Psoas muscle (tissue), 8 donors: ENCODE measurements around the gene KMT2A. TPM values are rescaled to one million over a fixed set of nuclear protein-coding genes. Genes with fewer than 3 reads are reported as not detected.

Source experiments
- ATAC-seq, 4 donors: fragments of 200-7000 bp; cut with Tn5 transposase; one replicate each; pipeline ENCODE4 v1.9.1; 2020; ENCODE audit warnings: moderate library complexity in 3 of 4, mild to moderate bottlenecking in 2 of 4
- DNase-seq, 2 donors: peaks; one replicate each; pipeline ENCODE4 v3.0.0-alpha.2; 2020
- H3K27ac ChIP-seq: fragments of 200-600 bp; one replicate; pipeline ENCODE4 v1.8.0; 2022
- H3K27me3 ChIP-seq, 3 donors: fragments of 200-600 bp in 1 of 3; one replicate each; pipeline versions ENCODE4 v1.6.1 to v1.8.0; 2013 to 2022; ENCODE audit warnings: low read length in 2 of 3, mild to moderate bottlenecking in 2 of 3, moderate library complexity in 1 of 3; ENCODE audit not compliant: insufficient read depth in 3 of 3
- H3K36me3 ChIP-seq, 2 donors: fragments of 200-600 bp in 1 of 2; one replicate each; pipeline versions ENCODE4 v1.6.1 to v1.8.0; 2013 to 2022; ENCODE audit warnings: low read depth in 1 of 2, mild to moderate bottlenecking in 1 of 2, moderate library complexity in 1 of 2; ENCODE audit not compliant: insufficient read depth in 1 of 2
- H3K4me1 ChIP-seq: fragments of 200-600 bp; one replicate; pipeline ENCODE4 v1.8.0; 2022
- H3K4me3 ChIP-seq: fragments of 200-600 bp; one replicate; pipeline ENCODE4 v1.8.0; 2022; ENCODE audit warnings: mild to moderate bottlenecking
- H3K9me3 ChIP-seq: fragments of 200-600 bp; one replicate; pipeline ENCODE4 v1.8.0; 2022
- CTCF ChIP-seq: fragments of 200-600 bp; IDR thresholded peaks from one replicate; pipeline ENCODE4 v1.8.0; 2022; ENCODE audit warnings: antibody characterized with exemption
- WGBS, 3 donors: extraction: QIAGEN DNeasy Blood & Tissue Kit; methylation state at CpG; one replicate each; pipeline versions ENCODE4 v1.1.6 to v1.1.7; 2013; 5-methylcytosine and 5-hydroxymethylcytosine counted together
- intact Hi-C, 2 donors: fragments of 100-400 bp; cut with DNase I; formaldehyde crosslinking; loops; one replicate each; pipeline versions ENCODE4 v1.11.0 to v1.14.2; 2022
- polyA plus RNA-seq, 3 donors: library from polyadenylated mRNA; stranded (reverse); fragments of 200-250 nt; gene quantifications; one replicate each; pipeline ENCODE4 v1.2.3, GENCODE V29; 2013
- total RNA-seq, 4 donors: library from RNA; stranded (reverse); fragmentation: NEBNext Ultra II Directional in 2 of 4; extraction: Animal tissue kit (Norgen Biotek cat#: 25700) in 2 of 4; gene quantifications; one replicate each; pipeline versions ENCODE4 v1.2.1 to v1.2.4, GENCODE V29; 2021 to 2023
- donor health status: healthy with polysubstance abuse.
- donor health status: DM: no; HTN: no; CAD: no; lungs with moderate emphysema.
- donor health status: Bipolar disorder and iron deficiency.
- donor health status: healthy.
- donor health status: DM: yes; HTN: yes; CAD: no.
- donor health status: DM: no; HTN: no; CAD: no.
- donor health status: DM: no; HTN: no; CAD: no.
- donor health status: DM: yes; HTN: yes; CAD: no.

The KMT2A gene
- total and polyA plus RNA-seq, 7 donors = 3.1 to 27.3 (median 18.1) TPM

- H3K4me1 ChIP-seq = peaks cover 44% of the 10 kb centered on the region
- DNase-seq (peak; percentile 78 to 91), ATAC-seq (peak; percentile 86 to 94 (median 88))
- no peak for TF ChIP-seq CTCF
- WGBS, 3 donors = 0 to 1% (median 1%) methylated on average over 47 to 55 of the region's 55 CpGs
- peak within 1 kb of the TSS; percentile 99 for H3K4me3 ChIP-seq
- H3K36me3 ChIP-seq = no peaks in the 10 kb centered on the region
- intact Hi-C loops = no loop called here
- H3K9me3 ChIP-seq = no peaks in the 10 kb centered on the region
- H3K27ac ChIP-seq = peak within 1 kb of the TSS; percentile 100
- no peaks in the 10 kb centered on the region for H3K27me3 ChIP-seq
These were observed 136.0 kb downstream of the KMT2A start, which contains the start of gene ARCN1 for GRCh38 chr11:118572061-118572980. TSS of gene ARCN1 (plus strand) at chr11:118572409. CDS start at chr11:118572548, 139 bp downstream.

- Histone ChIP-seq H3K4me3 (peak overlapping the region; percentile 99), H3K27me3 (no peaks in the 10 kb centered on the region), H3K36me3 (no peaks in the 10 kb centered on the region), H3K4me1 (peaks cover 50% of the 10 kb centered on the region), H3K27ac (peak overlapping the region; percentile 100), H3K9me3 (no peaks in the 10 kb centered on the region)
- DNase-seq (no peak), ATAC-seq (peak; percentile 10 to 32 (median 15))
- 1 to 5% (median 1%) methylated on average over 10 of the region's 10 CpGs for WGBS, 3 donors
- intact Hi-C loops = no loop called here
- no peak for TF ChIP-seq CTCF
These were observed 136.8 kb downstream of the KMT2A start for GRCh38 chr11:118572981-118573550.

- Histone ChIP-seq H3K27me3 (no peaks in the 10 kb centered on the region), H3K9me3 (no peaks in the 10 kb centered on the region), H3K4me1 (peaks cover 62% of the 10 kb centered on the region), H3K4me3 (peak overlapping the region; percentile 99), H3K36me3 (no peaks in the 10 kb centered on the region), H3K27ac (no peak overlapping the region)
- DNase-seq (no peak), ATAC-seq (no peak)
- WGBS, 3 donors = 85 to 94% (median 87%) methylated on average over 7 of the region's 7 CpGs
- intact Hi-C loops = no loop called here
- no peak for TF ChIP-seq CTCF
These were observed 138.3 kb downstream of the KMT2A start for GRCh38 chr11:118574636-118575035.

Other genes starting within 250 kb of the KMT2A start
- 1 to 10 TPM in 2 of 4 donors, under 1 TPM in 2; 0.48 to 1.8 (median 1.1) TPM for gene JAML, start 211.5 kb upstream of the KMT2A start, total RNA-seq
- gene JAML, start 211.5 kb upstream of the KMT2A start, polyA plus RNA-seq = under 1 TPM; 0.21 to 0.36 (median 0.25) TPM
- under 1 TPM; 0.22 to 0.97 (median 0.49) TPM for gene MPZL3, start 184.1 kb upstream of the KMT2A start, total RNA-seq
- gene MPZL3, start 184.1 kb upstream of the KMT2A start, polyA plus RNA-seq = under 1 TPM; 0.07 to 0.16 (median 0.13) TPM
- 1 to 10 TPM; 1.1 to 8.1 (median 3.5) TPM for gene MPZL2, start 172.2 kb upstream of the KMT2A start, total RNA-seq
- 1 to 10 TPM; 1.0 to 3.9 (median 2.7) TPM for gene MPZL2, start 172.2 kb upstream of the KMT2A start, polyA plus RNA-seq
- gene CD3E, start 131.8 kb upstream of the KMT2A start, total RNA-seq = 1 to 10 TPM in 1 of 4 donors, under 1 TPM in 3; 0.24 to 1.2 (median 0.67) TPM
- under 1 TPM; 0.15 to 0.27 (median 0.22) TPM for gene CD3E, start 131.8 kb upstream of the KMT2A start, polyA plus RNA-seq
- under 1 TPM in 3 of 4 donors, not detected in 1; 0.45 to 0.81 (median 0.50) TPM for gene CD3D, start 93.8 kb upstream of the KMT2A start, total RNA-seq
- under 1 TPM; 0.12 to 0.20 (median 0.19) TPM for gene CD3D, start 93.8 kb upstream of the KMT2A start, polyA plus RNA-seq
- under 1 TPM; 0.26 to 0.71 (median 0.57) TPM for gene CD3G, start 92.1 kb upstream of the KMT2A start, total RNA-seq
- gene CD3G, start 92.1 kb upstream of the KMT2A start, polyA plus RNA-seq = under 1 TPM; 0.01 to 0.05 (median 0.04) TPM
- 10 to 100 TPM; 21.0 to 42.3 (median 33.0) TPM for gene UBE4A, start 76.9 kb upstream of the KMT2A start, total RNA-seq
- 10 to 100 TPM; 15.0 to 31.1 (median 16.8) TPM for gene UBE4A, start 76.9 kb upstream of the KMT2A start, polyA plus RNA-seq
- 100 to 1,000 TPM; 237 to 340 (median 251) TPM for gene ATP5MG, start 34.9 kb upstream of the KMT2A start, total RNA-seq
- 100 to 1,000 TPM; 180 to 217 (median 189) TPM for gene ATP5MG, start 34.9 kb upstream of the KMT2A start, polyA plus RNA-seq
- gene TTC36, start 91.0 kb downstream of the KMT2A start, total RNA-seq = 1 to 10 TPM in 1 of 4 donors, under 1 TPM in 2, not detected in 1; 0.54 to 1.2 (median 0.59) TPM
- under 1 TPM in 2 of 3 donors, not detected in 1; 0.09 TPM for gene TTC36, start 91.0 kb downstream of the KMT2A start, polyA plus RNA-seq
- 10 to 100 TPM in 2 of 4 donors, 1 to 10 TPM in 2; 6.3 to 14.7 (median 8.7) TPM for gene TMEM25, start 94.7 kb downstream of the KMT2A start, total RNA-seq
- gene TMEM25, start 94.7 kb downstream of the KMT2A start, polyA plus RNA-seq = 1 to 10 TPM; 1.3 to 8.0 (median 5.9) TPM
- 10 to 100 TPM; 10.2 to 16.0 (median 13.4) TPM for gene IFT46, start 129.4 kb downstream of the KMT2A start, total RNA-seq
- 10 to 100 TPM in 2 of 3 donors, 1 to 10 TPM in 1; 5.1 to 28.5 (median 11.7) TPM for gene IFT46, start 129.4 kb downstream of the KMT2A start, polyA plus RNA-seq
- gene ARCN1, start 135.9 kb downstream of the KMT2A start, total RNA-seq = 10 to 100 TPM; 54.2 to 65.7 (median 60.1) TPM
- 10 to 100 TPM; 49.4 to 76.3 (median 73.9) TPM for gene ARCN1, start 135.9 kb downstream of the KMT2A start, polyA plus RNA-seq
- gene PHLDB1, start 171.1 kb downstream of the KMT2A start, total RNA-seq = 10 to 100 TPM; 27.7 to 45.8 (median 34.2) TPM
- gene PHLDB1, start 171.1 kb downstream of the KMT2A start, polyA plus RNA-seq = 10 to 100 TPM; 12.6 to 19.2 (median 12.7) TPM
- not detected for gene TREH, start 243.2 kb downstream of the KMT2A start, total RNA-seq
- under 1 TPM; 0.17 to 0.23 (median 0.17) TPM for gene TREH, start 243.2 kb downstream of the KMT2A start, polyA plus RNA-seq